Astrocyte of the spinal cord (primary cell): ENCODE measurements around the gene ALDH1A2.
"Not testable (repeated sequence)": the region's sequence is repeated elsewhere in the genome, so short reads cannot be mapped to it uniquely, and the experiment has no call there.

Experiments
- DNase-seq: peaks from one replicate; pipeline ENCODE4 v3.0.0; 2011; ENCODE audit warnings: low read depth, low spot score
- H3K4me3 ChIP-seq: 2 replicates; pipeline ENCODE4 v1.5.1; 2011; ENCODE audit warnings: low read depth, mild to moderate bottlenecking, low read length, moderate library complexity
- in situ Hi-C: cut with HindIII; loops from 2 replicates; pipeline ENCODE4 v1.10.0; 2017; ENCODE audit warnings: low sequenced_read_pairs
- TF ChIP-seq, protein P1 (sequence below): IDR thresholded peaks from 2 replicates; pipeline ENCODE4 v1.5.1; 2012; ENCODE audit warnings: low read depth, mild to moderate bottlenecking, low read length, inconsistent platforms

ALDH1A2 gene

DNA sequence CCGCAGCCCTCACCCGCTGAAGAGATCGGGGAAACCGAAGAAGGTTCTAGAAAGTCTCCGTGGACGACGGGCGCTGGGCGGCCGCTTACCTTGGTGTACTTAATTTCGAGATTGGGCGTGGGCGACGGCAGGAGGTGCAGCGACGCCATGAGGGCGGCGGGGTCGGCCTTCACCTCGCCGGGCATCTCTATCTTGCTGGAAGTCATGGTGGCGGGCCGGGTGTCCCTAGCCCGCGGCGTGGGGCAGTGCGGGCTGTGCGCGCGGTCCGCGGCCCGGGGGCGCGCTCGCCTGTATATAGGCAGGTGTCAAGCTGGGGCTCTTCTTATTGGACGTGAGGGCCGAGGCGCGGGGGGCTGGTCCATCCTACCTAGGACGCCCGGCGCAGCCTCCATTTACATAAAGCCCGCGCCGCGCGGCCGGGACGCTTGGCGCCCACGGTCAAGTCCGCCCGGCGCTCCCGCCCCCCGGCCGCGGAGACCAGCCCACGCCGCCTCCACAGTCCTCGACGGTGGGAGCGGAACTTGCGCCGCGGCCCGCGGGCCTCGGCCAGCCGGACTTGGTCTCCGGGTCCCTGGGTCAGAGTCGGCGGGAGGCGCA is at the start of gene ALDH1A2:
Gene ALDH1A2, minus strand, starts transcription at position 267 of the 597 bp plus-strand sequence. Its CDS starts 61 bp downstream, at position 206.
- in situ Hi-C loops, result no loop called here
- peak within 1 kb of the TSS; percentile 31 for H3K4me3 ChIP-seq
- DNase-seq, result no peak
- TF ChIP-seq, protein P1, sequence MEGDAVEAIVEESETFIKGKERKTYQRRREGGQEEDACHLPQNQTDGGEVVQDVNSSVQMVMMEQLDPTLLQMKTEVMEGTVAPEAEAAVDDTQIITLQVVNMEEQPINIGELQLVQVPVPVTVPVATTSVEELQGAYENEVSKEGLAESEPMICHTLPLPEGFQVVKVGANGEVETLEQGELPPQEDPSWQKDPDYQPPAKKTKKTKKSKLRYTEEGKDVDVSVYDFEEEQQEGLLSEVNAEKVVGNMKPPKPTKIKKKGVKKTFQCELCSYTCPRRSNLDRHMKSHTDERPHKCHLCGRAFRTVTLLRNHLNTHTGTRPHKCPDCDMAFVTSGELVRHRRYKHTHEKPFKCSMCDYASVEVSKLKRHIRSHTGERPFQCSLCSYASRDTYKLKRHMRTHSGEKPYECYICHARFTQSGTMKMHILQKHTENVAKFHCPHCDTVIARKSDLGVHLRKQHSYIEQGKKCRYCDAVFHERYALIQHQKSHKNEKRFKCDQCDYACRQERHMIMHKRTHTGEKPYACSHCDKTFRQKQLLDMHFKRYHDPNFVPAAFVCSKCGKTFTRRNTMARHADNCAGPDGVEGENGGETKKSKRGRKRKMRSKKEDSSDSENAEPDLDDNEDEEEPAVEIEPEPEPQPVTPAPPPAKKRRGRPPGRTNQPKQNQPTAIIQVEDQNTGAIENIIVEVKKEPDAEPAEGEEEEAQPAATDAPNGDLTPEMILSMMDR, result no peak

DNA sequence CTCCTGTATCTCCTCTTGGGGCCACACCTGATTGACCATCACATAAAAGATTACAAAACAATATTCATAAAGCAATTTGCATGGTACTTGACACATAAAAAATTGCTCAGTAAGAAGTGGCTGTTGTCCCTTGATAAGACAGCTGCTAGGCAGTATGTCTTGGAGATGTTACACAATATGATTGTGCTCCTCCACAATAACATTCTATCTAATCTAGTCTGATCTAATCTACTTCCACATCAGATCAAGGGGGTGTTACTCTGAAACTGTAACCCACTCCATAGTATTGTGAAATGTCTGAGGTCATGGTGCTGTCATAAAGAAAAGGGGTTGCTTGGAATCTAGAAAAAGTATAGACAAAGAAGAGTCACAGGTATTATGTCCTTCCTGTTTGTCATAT is 49.3 kb upstream of the ALDH1A2 start:
- DNase-seq, result no peak
- no peak overlapping the region for H3K4me3 ChIP-seq
- in situ Hi-C loops, result no loop called here
- TF ChIP-seq, protein P1, result no peak

DNA sequence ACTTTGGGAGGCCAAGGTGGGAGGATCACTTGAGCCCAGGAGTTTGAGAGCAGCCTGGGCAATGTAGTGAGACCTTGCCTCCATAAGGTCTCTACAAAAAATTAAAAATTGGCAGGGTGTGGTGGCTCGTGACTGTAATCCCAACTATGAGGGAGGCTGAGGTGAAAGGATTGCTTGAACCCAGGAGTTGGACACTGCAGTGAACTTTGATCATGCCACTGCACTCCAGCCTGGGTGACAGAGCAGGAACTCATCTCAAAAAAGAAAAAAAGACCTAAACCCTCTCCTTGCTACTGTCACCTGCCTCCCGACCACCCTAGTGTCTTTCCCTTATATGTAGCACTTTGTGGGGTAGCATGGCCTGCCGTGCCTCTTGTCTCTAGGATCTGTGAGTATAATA is 48.9 kb upstream of the ALDH1A2 start:
- in situ Hi-C loops, result no loop called here
- DNase-seq, result no peak
- H3K4me3 ChIP-seq, result no peak overlapping the region
- TF ChIP-seq, protein P1, result no peak

DNA sequence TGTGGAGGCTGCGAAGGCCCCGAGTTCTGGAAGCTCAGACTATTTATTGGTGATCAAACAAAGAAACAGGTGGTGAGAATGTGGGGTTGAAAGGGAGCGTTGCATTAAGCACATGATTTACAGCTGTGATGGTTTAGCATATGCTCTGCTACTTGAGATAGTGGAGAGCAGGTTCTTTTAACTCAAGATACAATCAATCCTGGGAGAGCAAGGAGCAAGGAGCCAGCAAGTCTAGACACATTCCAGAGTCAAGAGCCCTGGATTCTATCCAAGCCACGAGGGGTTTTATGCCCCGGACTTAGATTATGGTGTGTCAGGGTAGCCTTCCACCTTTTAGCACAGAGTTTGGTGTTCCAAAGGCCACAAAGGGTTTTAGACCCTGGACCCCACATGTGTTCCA is 47.8 kb upstream of the ALDH1A2 start:
- DNase-seq, H3K4me3 ChIP-seq, in situ Hi-C loops: not testable (repeated sequence)

DNA sequence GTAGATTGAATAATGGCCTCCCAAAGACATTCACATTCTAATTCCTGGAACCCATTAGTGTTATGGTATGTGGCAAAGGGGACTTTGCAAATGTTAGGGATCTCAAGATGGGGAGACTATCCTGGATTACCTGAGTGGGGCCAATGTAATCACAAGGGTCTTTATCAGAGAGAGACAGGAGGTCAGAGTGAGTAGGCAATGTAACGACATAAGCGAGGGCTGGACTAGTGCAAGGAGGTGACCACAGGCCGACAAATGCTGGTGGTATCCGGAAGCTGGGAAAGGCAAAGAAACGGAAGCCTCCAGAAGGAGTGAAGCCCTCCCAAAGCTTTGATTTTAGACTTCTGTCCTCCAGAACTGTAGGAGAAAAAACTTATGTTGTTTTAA is 46.2 kb upstream of the ALDH1A2 start:
- TF ChIP-seq, protein P1, result no peak
- DNase-seq, result no peak
- in situ Hi-C loops, result no loop called here

DNA sequence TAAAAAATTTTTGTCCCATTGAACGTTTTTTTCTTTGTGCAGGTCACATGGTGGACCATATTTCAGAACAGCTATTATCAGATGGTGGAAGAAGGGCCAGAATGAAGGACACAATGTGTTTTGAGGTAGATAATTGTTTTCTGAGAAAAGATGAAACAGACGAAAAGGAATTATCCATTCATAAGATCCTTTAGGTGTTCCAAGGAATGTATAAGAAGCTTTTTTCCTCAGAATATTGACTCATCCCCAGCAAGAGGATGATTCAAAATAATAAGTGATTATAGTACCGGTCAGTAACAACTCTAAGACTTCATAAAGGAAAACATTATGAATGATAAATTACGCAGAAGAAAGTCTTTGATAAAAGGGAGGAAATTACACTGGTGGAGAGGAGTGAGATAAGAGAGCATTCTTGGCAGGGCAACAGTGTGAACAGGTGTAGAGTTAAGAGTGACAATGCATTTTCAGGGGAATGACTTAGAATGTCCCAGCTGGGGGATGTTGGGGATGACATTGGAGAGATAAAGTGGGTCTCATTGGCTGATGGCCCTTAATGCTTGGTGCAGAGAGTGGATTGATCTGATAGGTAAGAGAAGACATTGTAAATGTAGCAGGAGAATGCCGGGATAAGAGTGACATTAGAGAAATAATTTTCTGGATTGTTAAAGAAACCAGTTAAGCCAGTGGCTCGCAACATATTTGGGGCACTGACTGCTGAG is 45.6 kb upstream of the ALDH1A2 start:
- DNase-seq, result no peak
- in situ Hi-C loops, result no loop called here
- TF ChIP-seq, protein P1, result no peak
- no peak overlapping the region for H3K4me3 ChIP-seq

More for the DNA sequence above, 46.2 kb upstream of the ALDH1A2 start:
- no peak overlapping the region for H3K4me3 ChIP-seq

DNA sequence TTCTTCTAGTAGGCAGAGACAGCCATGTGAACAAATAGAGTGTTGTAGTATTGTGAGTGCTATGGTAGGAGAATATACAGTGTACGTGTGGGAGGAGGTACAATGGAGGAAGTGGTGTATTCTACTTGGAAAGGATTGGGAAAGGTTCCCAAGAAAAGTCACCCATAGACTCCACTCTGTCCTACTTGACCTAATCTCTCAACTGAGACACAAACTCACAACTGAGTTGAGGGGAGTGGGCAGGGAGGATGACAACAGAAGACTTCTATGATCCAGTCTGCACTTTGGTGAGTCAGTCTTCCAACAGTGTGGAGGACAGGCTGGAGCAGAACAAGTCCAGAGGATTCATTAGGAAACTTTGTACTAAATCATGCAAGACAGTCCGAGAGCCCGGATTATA is 43.9 kb upstream of the ALDH1A2 start:
- no peak overlapping the region for H3K4me3 ChIP-seq
- no peak for DNase-seq
- in situ Hi-C loops, result no loop called here
- TF ChIP-seq, protein P1, result no peak
